ENCODE results near the gene ZDBF2. TPM values are rescaled to one million over a fixed set of nuclear protein-coding genes. Genes with fewer than 3 reads are reported as not detected.
A peak's percentile ranks its signal among the peaks of the same experiment; 100 is the strongest.

ZDBF2 gene
- total RNA-seq, 1 experiment from 2014 or later = 31.8 TPM

- Histone ChIP-seq H3K9me3 (ENCODE audit: control insufficient read depth, low read depth, low read length) (no peaks in the 10 kb centered on the region), H3K79me2 (ENCODE audit: insufficient read depth, low read length) (no peaks in the 10 kb centered on the region), H2AFZ (ENCODE audit: low read length) (no peak overlapping the region), H3K4ac (ENCODE audit: low read depth, low read length) (no peak overlapping the region), H3K14ac (ENCODE audit: insufficient read depth, low read length) (no peak overlapping the region), H3K23ac (ENCODE audit: insufficient read length, low read depth, low read length) (no peak overlapping the region), H3T11ph (ENCODE audit: low read length) (no peak overlapping the region), H2BK5ac (ENCODE audit: insufficient read length, low read length) (no peak overlapping the region), H2BK20ac (ENCODE audit: low read depth, low read length, poor library complexity, severe bottlenecking) (no peak overlapping the region), H3K4me1 (ENCODE audit: insufficient read depth, low read length) (no peaks in the 10 kb centered on the region), H3K27me3 (ENCODE audit: insufficient read depth, low read length) (no peaks in the 10 kb centered on the region), H3K9ac (ENCODE audit: extremely low read depth, insufficient read length, low read length) (no peak overlapping the region), H4K8ac (replicated peaks; ENCODE audit: insufficient read length, low read depth, low read length) (no peak overlapping the region), H2BK12ac (ENCODE audit: insufficient read length, low read depth, low read length) (no peak overlapping the region), H2BK15ac (ENCODE audit: low read depth, low read length) (no peak overlapping the region), H4K5ac (ENCODE audit: insufficient read length, low read depth, low read length) (no peak overlapping the region), H3K27ac (ENCODE audit: insufficient read length, low read depth, low read length) (no peak overlapping the region), H3K79me1 (ENCODE audit: insufficient read depth, low read depth, low read length, poor library complexity, severe bottlenecking) (no peaks in the 10 kb centered on the region), H4K20me1 (ENCODE audit: control insufficient read depth, insufficient read depth, insufficient read length) (no peaks in the 10 kb centered on the region), H2AK5ac (ENCODE audit: insufficient read length, low read length) (no peak overlapping the region), H4K91ac (ENCODE audit: insufficient read length, low read depth, low read length) (no peak overlapping the region), H3K4me2 (ENCODE audit: insufficient read depth, insufficient read length, low read length) (no peak overlapping the region), H3K18ac (ENCODE audit: insufficient read length, low read depth, low read length) (no peak overlapping the region), H3K56ac (ENCODE audit: insufficient read length, low read depth, low read length) (no peak overlapping the region), H3K23me2 (ENCODE audit: insufficient read length, low read depth, low read length, poor library complexity, severe bottlenecking) (no peaks in the 10 kb centered on the region), H2BK120ac (ENCODE audit: low read depth, low read length, poor library complexity, severe bottlenecking) (no peak overlapping the region)
- no peak for TF ChIP-seq CTCF (conservative IDR thresholded peaks at IDR 0.05)
- H3K36me3 Mint-ChIP-seq (ENCODE audit: insufficient read depth in 1 of 3, low read depth in 3 of 3) = peaks cover 0 to 3% (median 0%) of the 10 kb centered on the region in 3 experiments; a peak in 1 of 7 replicates
- H3K27ac Mint-ChIP-seq = no peak overlapping the region
- H3K4me3 Mint-ChIP-seq = no peak overlapping the region
- WGBS (ENCODE audit: extremely low coverage, insufficient read length, low lambda C conversion rate) = no CpG with 5 or more reads among the region's 20 CpGs
- peak; percentile 52 for DNase-seq
- H3K27me3 Mint-ChIP-seq (ENCODE audit: low read depth) = no peaks in the 10 kb centered on the region; the same call in 1 of the 2 replicates
- peaks cover 0 to 1% of the 10 kb centered on the region in 2 experiments; a peak in 3 of 5 replicates for H3K9me3 Mint-ChIP-seq
- H3K4me1 Mint-ChIP-seq = peaks cover 14 to 24% of the 10 kb centered on the region in 2 experiments
Measured at GRCh38 chr2:206253125-206253776, 21.2 kb upstream of the ZDBF2 start.

All from H9 (cell line).